ENCODE data around the gene CCSER1.
"Not testable (repeated sequence)": the region's sequence is repeated elsewhere in the genome, so short reads cannot be mapped to it uniquely, and the experiment has no call there.

The CCSER1 gene

DNA sequence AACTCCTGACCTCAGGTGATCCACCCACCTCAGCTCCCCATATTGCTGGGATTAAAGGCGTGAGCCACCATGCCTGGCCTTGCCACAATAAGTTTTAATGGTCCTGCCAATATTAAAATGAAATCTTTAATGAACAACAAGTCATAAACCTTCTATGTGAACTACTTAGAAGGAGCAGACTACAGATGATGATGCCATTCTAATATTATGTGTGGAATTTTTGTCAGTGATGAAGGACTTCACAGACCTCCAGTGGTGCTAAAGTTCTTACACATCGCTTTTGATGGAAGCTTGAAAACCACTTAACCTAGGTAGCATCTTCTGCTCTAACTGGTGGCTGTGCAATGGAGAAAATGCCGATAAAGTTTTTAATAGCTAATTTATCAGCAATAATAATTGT, 331.4 kb downstream of the CCSER1 start:
- no peak for DNase-seq

DNA sequence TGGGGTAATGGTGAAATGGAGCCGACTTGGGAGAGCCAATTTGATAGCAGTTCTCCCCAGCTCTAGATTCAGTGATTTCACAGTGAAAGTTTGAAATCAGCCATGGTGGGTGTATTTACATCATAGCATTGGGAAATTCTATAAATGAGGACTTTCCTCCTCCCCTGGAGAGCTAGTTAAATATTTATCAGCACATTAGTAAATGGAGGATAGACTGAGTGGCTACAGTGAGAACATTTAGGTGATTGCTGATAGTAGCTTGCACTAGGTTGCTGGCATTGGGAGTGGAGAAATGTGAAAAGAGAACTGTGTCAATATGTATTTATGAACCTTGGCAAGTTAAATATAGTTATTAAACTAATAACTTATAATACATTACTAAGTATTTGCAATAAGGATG, 347.3 kb downstream of the CCSER1 start:
- no peak for DNase-seq

DNA sequence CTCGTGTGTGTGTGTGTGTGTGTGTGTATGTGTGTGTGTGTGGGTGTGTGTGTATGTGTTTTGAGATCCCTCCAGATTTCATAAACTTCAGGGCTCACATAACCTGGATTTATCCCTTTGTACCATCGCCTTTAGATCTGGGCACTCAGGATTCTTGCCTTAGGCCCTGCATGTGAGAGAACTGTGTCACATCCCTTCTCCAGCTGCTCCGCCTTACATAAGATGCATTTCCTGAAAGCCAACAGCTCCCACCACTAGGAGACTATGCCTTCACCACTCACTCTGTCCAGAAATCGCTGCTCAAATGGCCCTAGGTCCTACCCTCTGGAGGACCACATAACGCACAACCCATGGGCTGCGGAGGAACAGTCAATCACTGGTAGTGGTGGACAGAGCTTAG, 348.8 kb downstream of the CCSER1 start:
- no peak for DNase-seq

DNA sequence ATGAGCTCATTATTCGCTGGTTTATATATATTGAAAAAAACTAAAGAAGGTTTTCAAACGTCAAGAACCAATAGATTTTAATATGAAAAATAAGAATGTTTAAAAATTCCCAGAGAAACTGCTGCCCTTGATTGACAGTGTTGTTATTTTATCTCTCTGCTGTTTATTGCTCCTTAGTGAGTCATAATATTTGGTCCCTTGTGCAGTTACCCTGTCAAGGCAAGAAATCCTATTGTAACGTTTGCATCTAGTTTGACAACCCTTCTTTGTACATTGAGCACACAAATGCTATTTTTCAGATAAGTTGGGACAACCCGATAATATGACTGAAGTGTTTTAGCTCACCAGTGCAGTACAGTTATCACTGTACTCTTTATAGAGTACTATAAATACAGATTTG, 349.4 kb downstream of the CCSER1 start:
- DNase-seq: no peak

DNA sequence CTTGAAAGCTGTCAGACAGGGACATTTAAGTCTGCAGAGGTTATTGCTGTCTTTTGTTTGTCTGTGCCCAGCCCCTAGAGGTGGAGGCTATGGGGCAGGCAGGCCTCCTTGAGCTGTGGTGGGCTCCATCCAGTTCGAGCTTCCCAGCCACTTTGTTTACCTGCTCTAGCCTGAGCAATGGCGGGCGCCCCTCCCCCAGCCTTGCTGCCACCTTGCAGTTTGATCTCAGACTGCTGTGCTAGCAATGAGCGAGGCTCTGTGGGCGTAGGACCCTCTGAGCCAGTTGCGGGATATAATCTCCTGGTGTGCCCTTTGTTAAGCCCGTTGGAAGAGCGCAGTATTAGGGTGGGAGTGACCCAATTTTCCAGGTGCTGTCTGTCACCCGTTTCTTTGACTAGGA, 357.7 kb downstream of the CCSER1 start:
- not testable (repeated sequence) for DNase-seq

DNA sequence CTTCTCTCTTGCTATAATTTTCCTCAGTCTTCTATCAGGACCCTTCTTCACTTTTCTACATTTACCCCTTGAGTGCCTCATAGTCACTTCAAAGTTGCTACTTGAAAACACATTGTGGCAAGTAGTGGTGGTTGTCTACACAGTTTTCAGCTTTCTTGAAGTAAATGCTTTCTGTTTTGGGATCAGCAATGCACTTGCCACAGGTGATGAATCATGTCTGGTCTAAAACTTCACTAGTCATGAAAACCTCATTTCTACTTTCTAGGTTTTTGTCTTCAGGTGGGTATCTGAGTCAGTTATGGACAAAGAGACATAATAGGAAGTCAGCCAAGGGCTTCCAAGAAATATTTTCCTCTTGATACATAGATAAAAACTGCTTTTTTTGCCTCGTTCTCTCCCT, 359.2 kb downstream of the CCSER1 start:
- no peak for DNase-seq

DNA sequence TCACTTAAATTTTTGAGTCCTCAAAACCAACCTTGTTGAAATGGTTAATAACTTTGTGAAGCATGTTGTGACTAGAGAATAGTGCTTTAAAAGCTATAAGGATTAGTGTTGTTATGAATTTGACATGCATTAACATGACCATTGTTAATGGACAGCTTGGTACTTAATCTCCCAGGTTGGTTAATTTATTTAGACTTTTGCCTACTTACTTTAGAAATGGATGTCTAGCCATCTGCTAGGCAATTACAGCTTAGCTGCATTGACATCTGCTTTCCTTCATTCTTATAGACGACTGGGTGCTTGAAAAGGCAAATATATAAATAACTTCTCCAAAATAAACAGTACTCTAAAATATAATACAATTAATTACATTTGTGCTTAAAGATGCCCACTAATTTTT, 368.0 kb downstream of the CCSER1 start:
- DNase-seq: peak; percentile 78

DNA sequence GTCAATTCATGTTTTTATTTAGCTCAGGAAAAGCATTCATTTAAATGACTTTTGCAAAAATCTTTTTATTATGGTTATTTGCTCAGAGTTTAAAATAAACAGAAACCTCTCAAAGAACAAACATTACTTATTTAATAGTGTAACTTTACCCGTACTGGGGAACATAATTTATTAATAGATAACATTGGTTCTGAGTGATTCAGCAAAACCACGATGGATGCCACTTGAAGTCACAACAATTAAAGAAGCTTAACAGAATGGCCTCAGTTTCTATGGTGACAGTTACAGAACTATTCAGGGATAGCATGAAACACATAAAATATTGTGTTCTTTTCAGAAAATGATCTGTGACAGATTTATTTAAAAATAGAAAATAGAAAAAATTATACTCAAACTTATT, 368.7 kb downstream of the CCSER1 start:
- peak; percentile 3 for DNase-seq

DNA sequence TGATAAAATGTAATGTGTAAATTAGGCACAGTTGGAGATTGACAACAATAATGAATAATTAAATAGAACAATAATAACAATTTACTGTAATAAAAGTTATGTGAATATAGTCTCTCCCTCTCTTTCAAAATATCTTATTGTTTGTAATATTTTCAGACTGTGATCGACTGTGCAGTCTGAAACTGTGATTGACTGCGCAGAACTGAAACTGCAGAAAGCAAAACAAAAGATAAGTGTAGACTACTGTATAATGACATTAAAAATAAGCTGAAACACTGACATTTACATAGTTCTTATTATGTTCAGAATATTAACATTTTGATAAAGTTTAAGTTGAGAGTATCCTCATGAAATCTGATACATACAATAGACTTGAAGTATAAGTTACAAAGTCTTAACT, 371.0 kb downstream of the CCSER1 start:
- no peak for DNase-seq

DNA sequence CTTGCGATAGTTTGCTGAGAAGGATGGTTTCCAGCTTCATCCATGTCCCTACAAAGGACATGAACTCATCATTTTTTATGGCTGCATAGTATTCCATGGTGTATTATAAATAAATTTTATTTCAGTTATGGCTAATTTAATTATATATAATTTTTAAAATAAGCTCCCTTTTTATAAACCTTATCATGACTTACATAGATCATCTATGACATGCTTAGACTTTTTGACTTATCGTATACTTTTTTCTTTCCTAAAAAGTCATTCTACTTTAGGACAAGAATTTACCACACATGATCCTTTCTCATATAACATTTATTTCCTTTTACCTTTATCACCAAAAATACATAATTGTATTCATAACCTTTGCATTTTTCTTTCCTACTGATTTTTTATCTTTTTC, 376.5 kb downstream of the CCSER1 start:
- DNase-seq: no peak

DNA sequence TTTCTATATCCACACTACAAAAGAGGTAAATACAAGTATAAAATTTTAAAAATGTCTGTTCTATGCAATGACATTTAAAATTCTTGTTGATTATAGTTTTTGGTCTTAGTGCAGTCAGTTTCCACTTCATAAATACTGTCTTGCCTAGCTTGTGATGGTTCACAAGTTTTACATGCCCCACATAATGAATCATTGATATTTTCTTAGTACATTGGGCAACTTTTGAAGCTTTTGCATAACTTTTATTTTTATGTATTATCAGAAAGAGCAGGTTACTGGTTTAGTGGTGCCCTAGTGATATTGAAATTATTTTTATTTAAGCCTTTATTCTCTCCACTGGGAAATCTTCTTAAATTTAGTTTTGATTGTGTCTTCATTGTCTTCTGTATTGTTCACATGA, 388.0 kb downstream of the CCSER1 start:
- no peak for DNase-seq

DNA sequence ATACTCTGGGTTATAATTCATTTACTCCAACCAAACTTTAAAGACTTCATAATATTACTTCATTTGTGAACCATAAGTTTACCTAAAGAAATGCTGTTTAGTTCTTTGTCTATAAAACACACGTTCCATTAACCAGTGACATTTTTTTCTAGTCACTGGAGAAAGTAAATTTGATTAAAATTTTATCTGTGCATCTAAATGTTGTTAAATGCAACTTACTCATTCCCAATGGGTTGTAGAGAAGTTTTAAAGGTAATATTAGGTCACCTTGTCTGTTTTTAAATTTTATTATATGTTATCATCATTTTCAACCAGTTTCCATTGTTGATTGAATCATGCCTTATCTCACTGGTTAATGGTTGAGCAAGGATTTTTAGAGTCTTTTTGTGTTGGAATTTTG, 401.4 kb downstream of the CCSER1 start:
- no peak for DNase-seq

DNA sequence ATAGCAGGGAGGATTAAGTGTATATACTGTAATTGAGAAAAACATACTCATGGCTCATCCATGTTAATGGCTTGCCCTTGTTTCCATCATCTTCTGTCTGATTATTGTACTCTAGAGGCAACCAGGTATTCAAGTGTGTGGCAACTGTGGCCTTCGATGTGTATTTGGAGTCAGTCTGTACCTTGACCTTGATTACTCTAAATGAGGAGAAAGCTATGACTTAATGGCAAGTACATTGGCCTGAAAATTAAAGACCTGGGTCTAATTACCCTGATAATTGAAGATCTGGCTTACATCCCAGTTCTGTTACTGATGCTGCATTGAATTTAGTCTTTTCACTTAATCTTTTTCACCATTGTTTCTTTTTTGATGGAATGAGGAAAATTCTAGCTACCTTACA, 409.2 kb downstream of the CCSER1 start:
- DNase-seq: no peak

DNA sequence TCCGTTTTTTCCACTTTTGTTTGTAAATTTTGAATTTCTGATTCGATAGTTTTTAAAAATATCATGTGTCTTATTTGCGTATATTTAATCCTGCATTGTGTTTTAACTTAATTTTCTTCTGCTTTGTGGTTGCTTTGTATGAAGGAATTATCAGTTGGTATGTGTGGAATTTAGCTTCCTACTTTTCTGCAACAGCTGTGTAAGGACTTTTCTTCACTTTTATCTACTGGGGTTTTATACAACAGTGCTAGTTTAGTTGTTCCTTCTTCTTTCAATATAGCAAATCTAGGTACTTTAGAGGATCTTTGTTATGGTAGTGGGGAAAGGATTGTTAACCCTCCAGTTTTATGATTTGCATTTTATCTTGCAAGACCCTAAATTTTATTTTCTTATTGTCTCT, 410.3 kb downstream of the CCSER1 start:
- DNase-seq: no peak

DNA sequence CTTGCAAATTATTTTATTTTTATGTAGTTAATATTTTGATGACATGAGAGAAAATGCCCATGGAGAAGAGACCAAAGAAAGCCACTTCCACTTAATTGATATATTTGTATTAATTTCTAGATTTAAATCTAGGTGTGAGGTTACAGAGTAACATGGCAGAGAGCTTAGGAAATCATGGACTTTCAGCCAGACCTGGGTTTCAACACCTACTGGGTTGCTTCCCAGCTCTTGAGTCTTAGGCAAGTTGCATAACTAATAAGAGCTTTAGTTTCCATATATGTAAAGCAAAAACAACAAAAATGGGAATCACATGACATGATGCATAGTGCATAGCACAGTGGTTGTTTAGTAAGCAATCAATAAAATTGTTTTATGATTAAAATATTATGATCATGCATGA, 413.3 kb downstream of the CCSER1 start:
- no peak for DNase-seq

DNA sequence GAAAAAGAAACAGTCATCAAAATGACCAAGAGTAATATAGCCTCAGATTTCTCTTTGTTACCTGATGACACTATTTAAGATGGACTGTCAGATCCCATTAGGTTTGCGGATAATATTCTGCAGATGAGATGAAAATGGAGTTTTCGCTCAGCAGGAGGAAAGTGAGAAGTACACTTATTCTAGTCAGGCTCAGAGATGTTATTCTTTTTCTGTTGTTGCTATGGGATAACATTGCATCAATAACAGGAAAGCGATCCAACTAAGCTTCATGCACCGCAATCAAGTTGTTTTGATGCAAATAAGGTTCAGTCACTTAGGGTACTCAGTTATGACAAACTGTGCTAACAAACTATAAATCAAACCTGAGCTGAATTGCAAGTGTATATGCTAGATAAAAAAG, 415.0 kb downstream of the CCSER1 start:
- no peak for DNase-seq

DNA sequence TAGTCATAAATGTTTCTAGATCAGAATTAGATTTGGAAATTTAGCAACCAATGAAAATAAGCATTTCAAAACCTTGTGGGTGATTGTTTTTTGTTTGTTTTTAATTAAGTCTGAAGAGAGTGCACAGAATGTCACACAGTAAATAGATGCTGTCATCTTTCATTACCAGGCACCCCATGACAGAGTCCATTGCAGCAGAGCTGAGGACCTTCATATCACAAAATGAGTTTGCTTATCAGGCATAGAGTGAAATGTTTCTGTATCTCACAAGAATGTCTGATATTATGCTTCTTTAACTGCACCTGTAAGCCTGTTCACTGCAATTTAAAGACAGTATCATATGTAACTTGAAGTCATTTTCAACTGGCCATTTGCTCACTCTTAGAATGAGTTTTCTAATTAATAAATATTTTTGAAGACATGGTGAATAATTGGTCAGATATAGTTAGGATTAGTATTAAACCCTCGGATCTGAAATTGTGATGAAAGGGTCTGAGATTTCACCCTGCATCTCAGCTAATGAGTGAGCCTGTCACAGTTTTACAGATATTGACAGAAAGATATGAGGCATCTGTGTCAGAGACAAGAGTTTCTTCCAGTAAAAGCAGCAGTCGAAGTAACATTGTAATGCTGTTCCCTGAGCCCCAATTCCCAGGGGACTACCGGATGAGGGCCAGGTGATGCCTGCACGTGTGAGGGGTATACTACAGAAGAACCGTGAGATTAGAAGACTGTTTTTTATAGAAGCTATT, 416.4 kb downstream of the CCSER1 start:
- no peak for DNase-seq

DNA sequence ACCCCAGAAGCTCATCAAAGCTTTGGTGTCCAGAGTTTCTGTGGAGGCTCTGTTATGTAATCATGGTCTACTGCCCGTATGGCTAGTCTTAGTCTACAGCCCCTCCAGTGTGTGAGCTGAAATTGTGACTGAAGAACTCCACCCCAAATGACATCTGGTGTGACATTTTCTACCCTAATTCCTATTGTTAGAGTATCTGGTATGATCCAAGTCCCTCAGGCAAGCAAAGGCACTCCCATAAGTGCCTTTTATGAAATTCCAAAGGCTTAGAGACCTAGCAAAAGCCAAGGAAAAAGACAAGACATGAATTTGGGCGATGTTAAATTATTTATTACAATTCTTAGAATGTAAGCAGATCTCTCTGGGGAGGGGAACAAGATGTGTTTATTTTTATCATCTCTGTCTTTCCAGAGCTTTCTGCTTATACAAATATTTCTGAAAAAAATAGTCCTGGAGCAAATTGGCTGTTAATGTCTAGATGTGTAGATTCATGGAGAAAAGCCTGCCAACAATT, 417.4 kb downstream of the CCSER1 start:
- DNase-seq: no peak

DNA sequence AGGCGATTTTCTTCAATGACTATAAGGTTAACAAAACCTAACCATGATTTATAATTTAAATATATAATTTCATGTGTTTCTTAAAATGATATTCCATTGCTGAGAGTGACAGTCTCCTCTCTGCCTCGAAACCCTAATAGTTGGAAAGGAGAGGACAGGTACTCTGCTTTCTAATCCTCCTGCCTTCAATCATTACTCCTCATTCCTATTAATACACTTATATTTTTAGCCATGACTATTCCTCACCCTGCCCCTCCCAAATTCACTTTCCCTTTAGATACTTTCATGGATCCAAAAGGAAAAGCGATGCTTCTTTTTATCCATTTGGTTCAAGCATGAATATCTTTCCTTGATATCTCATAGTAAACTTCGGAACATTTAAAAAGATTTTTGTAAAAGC, 418.2 kb downstream of the CCSER1 start:
- DNase-seq: no peak

DNA sequence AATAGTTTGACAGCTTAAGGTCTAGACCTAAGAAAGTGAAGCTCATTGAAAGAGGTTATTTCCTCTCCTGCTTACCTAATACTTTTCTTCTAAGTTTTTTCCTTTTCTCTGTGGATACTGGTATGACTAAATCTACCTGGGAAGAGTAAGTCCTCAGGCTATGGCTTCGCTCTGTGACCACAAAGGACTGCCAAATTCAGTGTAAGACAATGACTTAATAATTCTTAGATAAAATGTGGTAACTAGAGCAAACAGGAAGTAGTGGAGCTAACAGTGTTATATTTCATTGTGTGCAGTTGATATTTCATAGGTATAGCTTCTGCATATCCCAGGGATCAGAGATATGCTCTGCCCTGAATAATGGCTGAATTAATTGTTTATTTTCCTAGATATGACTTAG, 418.9 kb downstream of the CCSER1 start:
- DNase-seq: no peak

DNA sequence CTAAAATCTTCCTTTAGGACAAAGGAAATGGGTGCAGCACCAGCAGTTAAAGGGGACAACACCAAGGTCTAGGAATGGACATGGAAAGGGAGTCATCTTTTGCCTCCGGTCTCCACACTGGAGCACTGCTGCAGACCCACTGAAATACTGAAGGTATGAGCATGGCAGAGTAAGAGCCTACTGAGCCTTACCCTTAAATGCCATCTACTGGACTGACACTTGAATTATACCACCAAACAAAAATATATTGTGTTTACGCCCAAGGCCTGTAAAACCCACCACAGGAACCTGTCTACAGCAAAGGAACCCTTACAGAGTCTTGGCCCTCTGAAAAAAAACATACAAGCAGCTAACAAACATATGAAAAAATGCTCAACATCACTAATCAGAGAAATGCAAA, 443.4 kb downstream of the CCSER1 start:
- DNase-seq: no peak

DNA sequence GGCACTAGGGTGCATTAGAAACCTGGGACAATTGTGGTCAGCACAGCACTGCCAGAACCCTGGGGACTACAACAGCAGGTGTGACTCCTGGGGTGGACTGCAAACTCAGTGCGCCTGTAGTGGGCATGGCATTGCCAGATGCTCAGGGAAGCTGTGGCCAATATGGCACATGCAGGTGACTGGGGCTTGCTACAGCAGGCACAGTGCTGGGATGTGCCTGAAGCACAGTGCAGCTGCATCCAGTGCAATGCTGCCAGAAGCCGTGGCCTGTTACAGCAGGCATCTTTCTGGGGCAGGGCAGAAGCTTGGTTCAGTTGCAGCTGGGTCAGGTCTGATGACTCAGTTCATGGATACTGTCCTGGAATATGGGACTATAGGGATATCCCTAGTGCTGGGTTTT, 445.8 kb downstream of the CCSER1 start:
- no peak for DNase-seq

DNA sequence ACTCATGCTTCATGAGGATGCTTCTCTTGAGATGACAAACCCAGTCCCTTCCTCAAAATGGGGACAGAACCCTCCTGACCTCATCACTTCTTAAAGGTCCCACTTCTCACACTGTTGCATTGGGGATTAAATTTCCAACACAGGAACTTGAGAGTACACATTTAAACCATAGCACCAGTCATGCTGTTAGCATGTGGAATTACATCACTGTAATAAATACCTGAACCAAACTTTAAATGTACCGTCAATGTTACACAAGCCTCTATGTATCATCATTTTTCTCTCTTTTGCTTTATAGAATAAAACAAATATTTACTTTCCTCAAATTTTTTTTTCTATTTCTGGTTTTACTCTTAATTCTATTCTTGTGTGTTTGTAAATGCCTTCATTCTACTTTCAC, 448.2 kb downstream of the CCSER1 start:
- no peak for DNase-seq

DNA sequence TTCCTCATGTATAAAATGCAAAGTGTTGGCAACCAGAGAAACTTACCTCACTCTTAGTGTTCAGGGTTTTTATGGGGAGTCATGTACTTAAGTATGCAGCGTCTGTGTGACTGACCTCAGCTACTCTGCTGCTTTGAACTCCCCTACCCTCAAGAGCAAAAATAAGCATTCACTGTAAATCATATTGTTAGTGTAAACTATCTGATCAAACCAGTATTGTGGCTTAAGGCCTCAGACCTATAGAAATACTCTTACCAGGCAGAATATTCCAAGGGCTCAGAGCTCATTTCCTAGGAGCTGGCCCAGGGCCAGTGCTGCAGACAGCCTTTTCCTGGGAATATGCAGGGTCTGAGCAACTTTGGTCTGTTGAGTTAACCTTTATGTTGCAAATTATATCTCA, 453.1 kb downstream of the CCSER1 start:
- DNase-seq: no peak

DNA sequence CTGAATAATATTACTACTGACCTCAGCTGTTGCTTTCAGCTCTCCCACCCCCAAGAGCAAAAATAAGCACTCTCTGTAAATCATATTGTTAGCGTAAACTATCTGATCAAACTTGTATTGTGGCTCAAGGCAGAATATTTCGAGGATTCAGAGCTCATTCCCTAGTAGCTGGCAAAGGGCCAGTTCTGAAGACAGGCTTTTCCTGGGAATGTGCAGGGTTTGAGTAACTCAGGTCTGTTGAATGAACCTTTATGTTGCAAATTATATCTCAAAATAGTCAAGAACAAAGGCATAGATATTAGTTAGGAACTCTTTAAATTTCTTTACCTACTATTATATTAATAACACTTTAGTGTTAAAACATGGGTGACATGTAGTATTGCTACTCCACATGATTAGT, 454.9 kb downstream of the CCSER1 start:
- DNase-seq: no peak

Data from NCI-H524 treated with DMSO at 0.1 percent for 48 hours (cell line).